HCT116 (cell line): ENCODE results near the gene CARNS1. TPM values are rescaled to one million over a fixed set of nuclear protein-coding genes. Genes with fewer than 3 reads are reported as not detected.

ENCODE experiments used
- ATAC-seq: fragments of 200-7000 bp; cut with Tn5 transposase; 2 replicates; pipeline ENCODE4 v1.9.1; 2020; ENCODE audit warnings: mild to moderate bottlenecking, moderate library complexity
- BruUV-seq: library from RNA; stranded (reverse); fragments of 400-500 nt; replicated peaks from 2 replicates; lab custom pipeline; 2021; lab: Mats Ljungman, UMichigan
- CTCF ChIA-PET: fragments of 300-600 bp; sonication (Branson Sonifier 250); formaldehyde crosslinking; loops from one replicate; lab custom pipeline; 2021; ENCODE audit warnings: antibody characterized with exemption; lab: Charles Lee
- POLR2A ChIA-PET: fragments of 300-600, 350-600 bp; sonication (Branson Sonifier 250); formaldehyde crosslinking; loops from one replicate; lab custom pipeline; 2021; ENCODE audit warnings: antibody characterized with exemption; lab: Charles Lee
- RAD21 ChIA-PET, 2 experiments: fragments of 300-600 bp; sonication (Branson Sonifier 250); formaldehyde crosslinking; loops; one replicate each; lab custom pipeline; 2023; ENCODE audit warnings: low total read pairs in 2 of 2; ENCODE audit not compliant: uncharacterized antibody in 2 of 2, unreplicated experiment in 2 of 2, low non-redundant PET in 1 of 2; lab: Charles Lee
- DNase-seq: peaks from one replicate; pipeline ENCODE4 v3.0.0-alpha.2; 2010; ENCODE audit warnings: low read depth, low spot score
- H2AFZ ChIP-seq: fragments of 200-600 bp; shearing (Covaris generic), sonication (generic); 2 replicates; pipeline ENCODE4 v1.6.1; 2017; ENCODE audit warnings: low read depth, mixed run types, mixed read lengths, antibody characterized with exemption, low read length; ENCODE audit not compliant: poor library complexity, severe bottlenecking
- H3K27ac ChIP-seq: 2 replicates; pipeline ENCODE4 v1.5.1; 2012; ENCODE audit warnings: low read depth, low read length
- H3K27me3 ChIP-seq: fragments of 200-600 bp; sonication (generic); 2 replicates; pipeline ENCODE4 v1.6.1; 2016; ENCODE audit warnings: mixed run types, low read length, mixed read lengths; ENCODE audit not compliant: insufficient read depth
- H3K36me3 ChIP-seq, 2 experiments: fragments of 200-500 bp in 1 of 2; fragments of 200-600 bp in 1 of 2; sonication (Bioruptor generic) in 1 of 2; sonication (generic) in 1 of 2; 2 replicates each; pipeline versions ENCODE4 v1.5.1 to v1.6.1; 2014 to 2016; ENCODE audit warnings: low read length in 2 of 2, inconsistent platforms in 1 of 2, mixed read lengths in 1 of 2, mixed run types in 1 of 2; ENCODE audit not compliant: insufficient read depth in 2 of 2, control insufficient read depth in 1 of 2
- H3K4me1 ChIP-seq, 2 experiments: fragments of 200-600 bp in 1 of 2; sonication (generic) in 1 of 2; 2 replicates each; pipeline versions ENCODE4 v1.5.1 to v1.6.1; 2012 to 2017; ENCODE audit warnings: low read length in 2 of 2, inconsistent platforms in 1 of 2, mild to moderate bottlenecking in 1 of 2, mixed read lengths in 1 of 2, mixed run types in 1 of 2, moderate library complexity in 1 of 2; ENCODE audit not compliant: insufficient read depth in 2 of 2, control insufficient read depth in 1 of 2
- H3K4me2 ChIP-seq: fragments of 200-600 bp; sonication (generic); 2 replicates; pipeline ENCODE4 v1.6.1; 2017; ENCODE audit warnings: mixed run types, low read length, mixed read lengths
- H3K4me3 ChIP-seq, 2 experiments: fragments of 200-600 bp in 1 of 2; sonication (generic) in 1 of 2; replicated peaks in 1 of 2; 2 replicates each; pipeline ENCODE4 v1.5.1; 2011 to 2016; ENCODE audit warnings: low read length in 2 of 2, control low read depth in 1 of 2, low read depth in 1 of 2, mild to moderate bottlenecking in 1 of 2, mixed read lengths in 1 of 2, mixed run types in 1 of 2
- H3K79me2 ChIP-seq: fragments of 200-600 bp; sonication (generic); 2 replicates; pipeline ENCODE4 v1.6.1; 2017; ENCODE audit warnings: mild to moderate bottlenecking, mixed run types, low read length, moderate library complexity, mixed read lengths; ENCODE audit not compliant: insufficient read depth
- H3K9ac ChIP-seq: fragments of 200-600 bp; sonication (generic); 2 replicates; pipeline ENCODE4 v1.6.1; 2016; ENCODE audit warnings: low read length, mixed read lengths
- H3K9me2 ChIP-seq: fragments of 200-600 bp; sonication (generic), shearing (Covaris generic); 2 replicates; pipeline ENCODE4 v1.6.1; 2017; ENCODE audit warnings: mixed run types, mild to moderate bottlenecking, moderate library complexity; ENCODE audit not compliant: insufficient read depth
- H3K9me3 ChIP-seq, 2 experiments: fragments of 200-500 bp in 1 of 2; fragments of 200-600 bp in 1 of 2; sonication (Bioruptor generic) in 1 of 2; sonication (generic) in 1 of 2; 2 replicates each; pipeline ENCODE4 v1.6.1; 2014 to 2017; ENCODE audit warnings: low read length in 2 of 2, mixed read lengths in 2 of 2, inconsistent platforms in 1 of 2, low read depth in 1 of 2, mild to moderate bottlenecking in 1 of 2, mixed run types in 1 of 2, moderate library complexity in 1 of 2; ENCODE audit not compliant: control insufficient read depth in 1 of 2, insufficient read depth in 1 of 2
- H4K20me1 ChIP-seq: fragments of 200-600 bp; sonication (generic), shearing (Covaris generic); 2 replicates; pipeline ENCODE4 v1.6.1; 2017; ENCODE audit warnings: mixed run types, mild to moderate bottlenecking, moderate library complexity; ENCODE audit not compliant: insufficient read depth
- CBX3 ChIP-seq: IDR thresholded peaks from 2 replicates; pipeline ENCODE4 v1.6.1; 2012; ENCODE audit warnings: low read depth
- CTCF ChIP-seq, 3 experiments: fragments of 200-600 bp in 1 of 3; sonication (generic) in 1 of 3; IDR thresholded peaks in 2 of 3; conservative IDR thresholded peaks in 1 of 3; 2 replicates each; pipeline ENCODE4 v1.5.1; 2012 to 2017; ENCODE audit warnings: low read depth in 2 of 3, low read length in 2 of 3, antibody characterized with exemption in 1 of 3, borderline replicate concordance in 1 of 3, control low read depth in 1 of 3, mild to moderate bottlenecking in 1 of 3, mixed read lengths in 1 of 3, mixed run types in 1 of 3, moderate library complexity in 1 of 3; ENCODE audit not compliant: insufficient read depth in 1 of 3
- ELF1 ChIP-seq: IDR thresholded peaks from 2 replicates; pipeline ENCODE4 v1.6.1; 2012; ENCODE audit warnings: low read depth, borderline replicate concordance
- FOSL1 ChIP-seq: IDR thresholded peaks from 2 replicates; pipeline ENCODE4 v1.6.1; 2012; ENCODE audit warnings: low read depth
- POLR2A ChIP-seq: IDR thresholded peaks from 2 replicates; pipeline ENCODE4 v1.7.0; 2011; ENCODE audit warnings: borderline replicate concordance; ENCODE audit not compliant: insufficient read depth, insufficient read length; ENCODE audit errors: extremely low read depth
- POLR2AphosphoS5 ChIP-seq: IDR thresholded peaks from 2 replicates; pipeline ENCODE4 v1.6.1; 2011; ENCODE audit warnings: mild to moderate bottlenecking, low read depth, low read length, moderate library complexity
- RAD21 ChIP-seq: IDR thresholded peaks from 2 replicates; pipeline ENCODE4 v1.6.1; 2012; ENCODE audit warnings: low read depth, mild to moderate bottlenecking
- SP1 ChIP-seq: IDR thresholded peaks from 2 replicates; pipeline ENCODE4 v1.6.1; 2012; ENCODE audit warnings: low read depth
- TCF7L2 ChIP-seq: IDR thresholded peaks from 2 replicates; pipeline ENCODE4 v1.7.0; 2011; ENCODE audit warnings: borderline replicate concordance, inconsistent platforms; ENCODE audit not compliant: insufficient read depth, insufficient read length; ENCODE audit errors: extremely low read depth
- YY1 ChIP-seq: IDR thresholded peaks from 2 replicates; pipeline ENCODE4 v1.6.1; 2011; ENCODE audit warnings: low read length, low read depth, moderate library complexity, mild to moderate bottlenecking; ENCODE audit not compliant: insufficient replicate concordance; ENCODE audit errors: extremely low read depth
- intact Hi-C: fragments of 100-400 bp; cut with micrococcal nuclease; formaldehyde crosslinking; loops from 2 replicates; pipeline ENCODE4 v1.10.0; 2022
- total RNA-seq: library from RNA; stranded (reverse); gene quantifications from one replicate; pipeline ENCODE4 v1.2.1, GENCODE V29; 2021; ENCODE audit not compliant: unreplicated experiment
- TF ChIP-seq, protein P1 (sequence below): IDR thresholded peaks from 2 replicates; pipeline ENCODE4 v1.6.1; 2012
- TF ChIP-seq, protein P2 (sequence below): IDR thresholded peaks from 2 replicates; pipeline ENCODE4 v1.6.1; 2011; ENCODE audit warnings: mild to moderate bottlenecking, low read length, moderate library complexity; ENCODE audit not compliant: insufficient replicate concordance; ENCODE audit errors: extremely low read depth

The CARNS1 gene
- total RNA-seq, 1 experiment from 2014 or later, result 1.0 TPM

- TF ChIP-seq, protein P1, sequence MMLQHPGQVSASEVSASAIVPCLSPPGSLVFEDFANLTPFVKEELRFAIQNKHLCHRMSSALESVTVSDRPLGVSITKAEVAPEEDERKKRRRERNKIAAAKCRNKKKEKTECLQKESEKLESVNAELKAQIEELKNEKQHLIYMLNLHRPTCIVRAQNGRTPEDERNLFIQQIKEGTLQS, result no peak
Observed at GRCh38 chr11:67381244-67381972, 34.1 kb upstream of the CARNS1 start (continued).

GRCh38 chr11:67382276-67383136 is 33.0 kb upstream of the CARNS1 start:
- Histone ChIP-seq H3K4me2 (peak overlapping the region; percentile 23; the same call in 1 of the 2 replicates), H3K27me3 (no peaks in the 10 kb centered on the region), H3K27ac (no peak overlapping the region), H3K4me1 (peaks cover 54 to 64% of the 10 kb centered on the region in 2 experiments), H3K79me2 (no peaks in the 10 kb centered on the region), H2AFZ (no peak overlapping the region), H3K9ac (no peak overlapping the region), H3K9me2 (no peaks in the 10 kb centered on the region), H3K4me3 (no peak overlapping the region), H4K20me1 (no peaks in the 10 kb centered on the region), H3K36me3 (no peaks in the 10 kb centered on the region), H3K9me3 (no peaks in the 10 kb centered on the region)
- DNase-seq (peak; percentile 69), ATAC-seq (peak; percentile 74)
- BruUV-seq, result no TSS peak
- intact Hi-C loops, result loop anchor here (1.0 to 2.0 kb wide), 4 partner anchors 11 to 120 kb away; no protein-coding TSS in a partner anchor
- ChIA-PET CTCF (interaction anchor here (0.6 to 15.5 kb wide), 19 partner anchors 9 to 687 kb away, joined by 3 to 456 read pairs (median 4); partner anchors contain the start of genes CLCF1, GRK2, POLD4 and PPP1CA), RAD21 (interaction anchor here (0.5 to 5.0 kb wide), 18 partner anchors 8 to 121 kb away, joined by 3 to 76 read pairs (median 6); partner anchors contain the start of gene POLD4 (in 2 of the 2)), POLR2A (interaction anchor here (1.2 to 15.1 kb wide), 3 partner anchors 11 to 37 kb away, joined by 3 to 210 read pairs (median 7); partner anchors contain the start of gene POLD4)
- TF ChIP-seq CBX3 (no peak), FOSL1 (no peak), POLR2AphosphoS5 (peak; percentile 33; the same call in 1 of the 2 replicates), POLR2A (no peak), TCF7L2 (no peak), CTCF (IDR thresholded peaks at IDR 0.05 in 2 of 3, conservative IDR thresholded peaks at IDR 0.05 in 1 of 3; ENCODE audit: borderline replicate concordance in 1 of 3, insufficient read depth in 1 of 3, low read depth in 2 of 3, low read length in 2 of 3) (peak in 2 of 3 experiments; percentile 98; a peak in 4 of 6 replicates), RAD21 (no peak), YY1 (peak; percentile 48), ELF1 (no peak), SP1 (no peak)
- TF ChIP-seq, protein P1, result no peak
- TF ChIP-seq, protein P2, sequence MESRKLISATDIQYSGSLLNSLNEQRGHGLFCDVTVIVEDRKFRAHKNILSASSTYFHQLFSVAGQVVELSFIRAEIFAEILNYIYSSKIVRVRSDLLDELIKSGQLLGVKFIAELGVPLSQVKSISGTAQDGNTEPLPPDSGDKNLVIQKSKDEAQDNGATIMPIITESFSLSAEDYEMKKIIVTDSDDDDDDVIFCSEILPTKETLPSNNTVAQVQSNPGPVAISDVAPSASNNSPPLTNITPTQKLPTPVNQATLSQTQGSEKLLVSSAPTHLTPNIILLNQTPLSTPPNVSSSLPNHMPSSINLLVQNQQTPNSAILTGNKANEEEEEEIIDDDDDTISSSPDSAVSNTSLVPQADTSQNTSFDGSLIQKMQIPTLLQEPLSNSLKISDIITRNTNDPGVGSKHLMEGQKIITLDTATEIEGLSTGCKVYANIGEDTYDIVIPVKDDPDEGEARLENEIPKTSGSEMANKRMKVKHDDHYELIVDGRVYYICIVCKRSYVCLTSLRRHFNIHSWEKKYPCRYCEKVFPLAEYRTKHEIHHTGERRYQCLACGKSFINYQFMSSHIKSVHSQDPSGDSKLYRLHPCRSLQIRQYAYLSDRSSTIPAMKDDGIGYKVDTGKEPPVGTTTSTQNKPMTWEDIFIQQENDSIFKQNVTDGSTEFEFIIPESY, result no peak
